Keratinocyte (primary cell): Measurements from ENCODE around the gene KCTD17. TPM values are rescaled to one million over a fixed set of nuclear protein-coding genes. Genes with fewer than 3 reads are reported as not detected.

Experiments used
- DNase-seq: peaks from one replicate; pipeline ENCODE4 v3.0.0-alpha.2; 2011; ENCODE audit warnings: low read depth, missing footprints, low spot score
- FAIRE-seq: peaks from 2 replicates; lab custom pipeline; 2011; peaks lifted over from hg19 to GRCh38; lab: Jason Lieb, UNC
- H2AFZ ChIP-seq: 2 replicates; pipeline ENCODE4 v1.6.0; 2012; ENCODE audit warnings: low read length, control low read depth, inconsistent platforms; ENCODE audit not compliant: control insufficient read depth
- H3K27ac ChIP-seq: 2 replicates; pipeline ENCODE4 v1.5.1; 2011; ENCODE audit warnings: low read length; ENCODE audit not compliant: control insufficient read depth, insufficient read depth
- H3K27me3 ChIP-seq: 3 replicates; pipeline ENCODE4 v1.6.0; 2011; ENCODE audit warnings: low read length; ENCODE audit not compliant: control insufficient read depth, insufficient read depth; ENCODE audit errors: extremely low read depth
- H3K36me3 ChIP-seq, 2 experiments: 2 replicates in 1 of 2; 3 replicates in 1 of 2; pipeline ENCODE4 v1.5.1; 2011; ENCODE audit warnings: low read length in 2 of 2, mild to moderate bottlenecking in 1 of 2; ENCODE audit not compliant: control insufficient read depth in 2 of 2, insufficient read depth in 2 of 2; ENCODE audit errors: extremely low read depth in 1 of 2
- H3K4me1 ChIP-seq: 3 replicates; pipeline ENCODE4 v1.5.1; 2011; ENCODE audit warnings: low read length; ENCODE audit not compliant: control insufficient read depth, insufficient read depth; ENCODE audit errors: extremely low read depth
- H3K4me2 ChIP-seq: 3 replicates; pipeline ENCODE4 v1.6.0; 2011; ENCODE audit warnings: low read depth, low read length; ENCODE audit not compliant: control insufficient read depth, insufficient read depth; ENCODE audit errors: extremely low read depth
- H3K4me3 ChIP-seq, 3 experiments: fragments of 200-600 bp in 1 of 3; sonication (generic) in 1 of 3; 2 replicates in 2 of 3; 3 replicates in 1 of 3; pipeline ENCODE4 v1.5.1; 2011 to 2016; ENCODE audit warnings: low read length in 3 of 3, mild to moderate bottlenecking in 3 of 3, control low read depth in 2 of 3, inconsistent platforms in 1 of 3, low read depth in 1 of 3, mixed read lengths in 1 of 3, mixed run types in 1 of 3, moderate library complexity in 1 of 3; ENCODE audit not compliant: control insufficient read depth in 2 of 3, insufficient read depth in 2 of 3; ENCODE audit errors: extremely low read depth in 1 of 3
- H3K79me2 ChIP-seq: 2 replicates; pipeline ENCODE4 v1.6.0; 2012; ENCODE audit warnings: low read length; ENCODE audit not compliant: control insufficient read depth, insufficient read depth
- H3K9ac ChIP-seq: 3 replicates; pipeline ENCODE4 v1.6.0; 2011; ENCODE audit warnings: low read length; ENCODE audit not compliant: control insufficient read depth, insufficient read depth; ENCODE audit errors: extremely low read depth
- H3K9me1 ChIP-seq: 3 replicates; pipeline ENCODE4 v1.6.0; 2011; ENCODE audit warnings: low read length; ENCODE audit not compliant: control insufficient read depth, insufficient read depth; ENCODE audit errors: extremely low read depth
- H3K9me3 ChIP-seq: 2 replicates; pipeline ENCODE4 v1.5.1; 2012; ENCODE audit warnings: low read depth, low read length; ENCODE audit not compliant: control insufficient read depth
- H4K20me1 ChIP-seq: 3 replicates; pipeline ENCODE4 v1.6.0; 2011; ENCODE audit warnings: low read length; ENCODE audit not compliant: control insufficient read depth, insufficient read depth; ENCODE audit errors: extremely low read depth
- EZH2 ChIP-seq: IDR thresholded peaks from one replicate; pipeline ENCODE4 v1.6.1; 2012; ENCODE audit warnings: inconsistent platforms, mild to moderate bottlenecking, low read length, moderate library complexity
- dilution Hi-C: fragments of 300-500 bp; cut with MboI; formaldehyde crosslinking; loops from one replicate; pipeline ENCODE4 v1.7.0; 2020; ENCODE audit warnings: low sequenced_read_pairs; ENCODE audit not compliant: extremely low pct_ligation_motif_present
- polyA plus RNA-seq, 5 experiments: library from polyadenylated mRNA; depleted of rRNA in 3 of 5; stranded (reverse) in 3 of 5; stranded (forward) in 1 of 5; unstranded in 1 of 5; fragments of >200 nt; gene quantifications; 1 replicate in 1 of 5; 2 replicates in 3 of 5; 3 replicates in 1 of 5; pipeline versions ENCODE4 v1.2.1 to v1.2.3, GENCODE V29; 2011 to 2012; ENCODE audit warnings: missing spikeins in 2 of 5, low read depth in 1 of 5, low replicate concordance in 1 of 5
- TF ChIP-seq, protein P1 (sequence below), 3 experiments: IDR thresholded peaks in 1 of 3; conservative IDR thresholded peaks in 1 of 3; optimal IDR thresholded peaks in 1 of 3; 2 replicates in 2 of 3; 3 replicates in 1 of 3; pipeline versions ENCODE3 to v1.5.1; 2011; ENCODE audit warnings: low read length in 3 of 3, mild to moderate bottlenecking in 3 of 3, moderate library complexity in 2 of 3, control low read depth in 1 of 3, inconsistent platforms in 1 of 3; ENCODE audit not compliant: insufficient read depth in 2 of 3; ENCODE audit errors: extremely low read depth in 1 of 3

The KCTD17 gene
- polyA plus RNA-seq, 1 donor (not counting 4 experiments of a cell fraction or from before 2014, with no cell fraction given): 16.3 TPM

DNA sequence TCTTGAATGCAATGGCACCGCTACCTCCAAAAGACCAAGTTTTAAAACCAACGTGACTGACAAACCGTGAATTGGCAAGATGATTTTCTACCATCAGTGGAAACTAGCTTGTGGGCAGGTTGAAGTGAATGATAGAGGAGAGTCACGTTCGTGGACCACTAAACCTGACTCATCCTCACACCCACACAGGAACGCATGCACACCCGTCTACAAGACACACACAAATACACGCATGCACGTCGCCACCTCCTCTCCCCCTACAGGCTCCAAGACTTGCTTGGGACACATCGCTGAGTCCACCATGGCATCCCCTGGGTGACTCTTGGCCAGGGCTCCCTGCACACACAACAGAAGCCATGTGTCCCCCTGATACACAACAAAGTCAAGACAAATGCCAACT is 43.6 kb downstream of the KCTD17 start:
- Histone ChIP-seq H2AFZ (no peak overlapping the region), H3K27ac (no peak overlapping the region), H3K4me1 (no peaks in the 10 kb centered on the region), H3K4me3 (no peak overlapping the region), H3K9ac (no peak overlapping the region), H3K79me2 (no peaks in the 10 kb centered on the region), H3K9me3 (no peaks in the 10 kb centered on the region), H4K20me1 (no peaks in the 10 kb centered on the region), H3K9me1 (no peaks in the 10 kb centered on the region), H3K4me2 (no peak overlapping the region), H3K36me3 (no peaks in the 10 kb centered on the region), H3K27me3 (peaks cover 9% of the 10 kb centered on the region)
- DNase-seq: no peak
- TF ChIP-seq EZH2: no peak
- TF ChIP-seq, protein P1, sequence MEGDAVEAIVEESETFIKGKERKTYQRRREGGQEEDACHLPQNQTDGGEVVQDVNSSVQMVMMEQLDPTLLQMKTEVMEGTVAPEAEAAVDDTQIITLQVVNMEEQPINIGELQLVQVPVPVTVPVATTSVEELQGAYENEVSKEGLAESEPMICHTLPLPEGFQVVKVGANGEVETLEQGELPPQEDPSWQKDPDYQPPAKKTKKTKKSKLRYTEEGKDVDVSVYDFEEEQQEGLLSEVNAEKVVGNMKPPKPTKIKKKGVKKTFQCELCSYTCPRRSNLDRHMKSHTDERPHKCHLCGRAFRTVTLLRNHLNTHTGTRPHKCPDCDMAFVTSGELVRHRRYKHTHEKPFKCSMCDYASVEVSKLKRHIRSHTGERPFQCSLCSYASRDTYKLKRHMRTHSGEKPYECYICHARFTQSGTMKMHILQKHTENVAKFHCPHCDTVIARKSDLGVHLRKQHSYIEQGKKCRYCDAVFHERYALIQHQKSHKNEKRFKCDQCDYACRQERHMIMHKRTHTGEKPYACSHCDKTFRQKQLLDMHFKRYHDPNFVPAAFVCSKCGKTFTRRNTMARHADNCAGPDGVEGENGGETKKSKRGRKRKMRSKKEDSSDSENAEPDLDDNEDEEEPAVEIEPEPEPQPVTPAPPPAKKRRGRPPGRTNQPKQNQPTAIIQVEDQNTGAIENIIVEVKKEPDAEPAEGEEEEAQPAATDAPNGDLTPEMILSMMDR (optimal IDR thresholded peaks at IDR 0.05 in 1 of 3, IDR thresholded peaks at IDR 0.05 in 1 of 3, conservative IDR thresholded peaks at IDR 0.05 in 1 of 3; ENCODE audit: extremely low read depth in 1 of 3, insufficient read depth in 2 of 3, low read length in 3 of 3): no peak
- FAIRE-seq: no peak
- dilution Hi-C loops: no loop called here

DNA sequence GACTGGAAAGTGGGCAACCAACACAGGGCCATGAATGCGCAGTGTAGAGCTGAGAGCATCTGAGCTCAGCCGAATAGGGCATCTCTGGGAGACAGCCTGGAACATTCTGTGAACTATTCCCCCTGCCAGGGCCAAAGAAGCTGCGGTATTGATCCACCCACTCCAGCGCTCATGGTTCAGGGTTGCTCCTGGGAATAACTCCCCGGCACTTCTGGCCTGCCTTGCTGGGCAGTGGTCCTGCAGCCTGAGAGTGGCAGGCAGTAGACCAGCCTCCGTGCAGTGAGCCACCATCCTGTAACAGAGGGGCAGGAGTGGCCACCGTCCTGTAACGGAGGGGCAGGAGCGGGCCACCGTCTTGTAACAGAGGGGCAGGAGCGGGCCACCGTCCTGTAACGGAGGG is 45.8 kb downstream of the KCTD17 start:
- FAIRE-seq (no peak), DNase-seq (no peak)
- Histone ChIP-seq H3K4me1 (no peaks in the 10 kb centered on the region), H3K4me3 (no peak overlapping the region), H3K27me3 (peaks cover 3% of the 10 kb centered on the region), H3K9me1 (no peaks in the 10 kb centered on the region), H3K36me3 (no peaks in the 10 kb centered on the region), H3K4me2 (no peak overlapping the region), H3K9ac (no peak overlapping the region), H3K9me3 (no peaks in the 10 kb centered on the region), H2AFZ (no peak overlapping the region), H4K20me1 (no peaks in the 10 kb centered on the region), H3K79me2 (no peaks in the 10 kb centered on the region), H3K27ac (no peak overlapping the region)
- dilution Hi-C loops: no loop called here
- TF ChIP-seq, protein P1 (optimal IDR thresholded peaks at IDR 0.05 in 1 of 3, IDR thresholded peaks at IDR 0.05 in 1 of 3, conservative IDR thresholded peaks at IDR 0.05 in 1 of 3; ENCODE audit: extremely low read depth in 1 of 3, insufficient read depth in 2 of 3, low read length in 3 of 3): no peak
- no peak for TF ChIP-seq EZH2
